ENCODE measurements around the gene SLC35B2. TPM values are rescaled to one million over a fixed set of nuclear protein-coding genes. Genes with fewer than 3 reads are reported as not detected.

The SLC35B2 gene
- 8.2 TPM for total RNA-seq

- Histone ChIP-seq H3K9me3 (ENCODE audit: low read depth, low read length) (no peaks in the 10 kb centered on the region), H3K4me3 (ENCODE audit: low read length) (peak within 1 kb of the TSS; percentile 70), H3K27me3 (ENCODE audit: insufficient read depth, low read length) (no peaks in the 10 kb centered on the region), H3K4me1 (ENCODE audit: insufficient read depth, low read length) (peaks cover 57% of the 10 kb centered on the region)
Measured at GRCh38 chr6:44257025-44257752, at the start of gene SLC35B2. Gene SLC35B2, minus strand, starts transcription at chr6:44257528. Its CDS starts 118 bp downstream, at chr6:44257410.

DNA sequence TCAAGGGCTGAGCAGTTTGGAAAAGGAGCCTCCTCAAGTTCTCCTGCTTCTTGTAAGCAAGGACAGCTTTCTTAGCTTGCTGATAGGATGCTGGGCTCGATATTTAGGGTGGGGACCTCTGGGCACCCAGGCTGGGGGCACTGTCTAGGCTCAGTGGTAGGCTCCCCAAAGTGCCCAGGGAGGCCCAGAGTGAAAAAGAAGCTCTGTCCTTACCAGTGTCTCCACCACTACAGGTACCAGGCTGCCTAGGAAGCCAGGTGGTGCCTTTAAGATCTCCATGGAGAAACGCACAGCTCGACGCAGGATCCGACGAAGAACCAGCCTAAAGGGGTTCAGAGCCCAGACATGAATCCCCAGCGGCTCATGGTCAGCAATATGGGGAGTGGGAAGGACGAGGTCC, 49.4 kb upstream of the SLC35B2 start:
- no peaks in the 10 kb centered on the region for H3K9me3 ChIP-seq (ENCODE audit: low read depth, low read length)
- H3K4me1 ChIP-seq (ENCODE audit: insufficient read depth, low read length), result peaks cover under 1% of the 10 kb centered on the region
- H3K4me3 ChIP-seq (ENCODE audit: low read length), result no peak overlapping the region
- H3K27me3 ChIP-seq (ENCODE audit: insufficient read depth, low read length), result no peaks in the 10 kb centered on the region

DNA sequence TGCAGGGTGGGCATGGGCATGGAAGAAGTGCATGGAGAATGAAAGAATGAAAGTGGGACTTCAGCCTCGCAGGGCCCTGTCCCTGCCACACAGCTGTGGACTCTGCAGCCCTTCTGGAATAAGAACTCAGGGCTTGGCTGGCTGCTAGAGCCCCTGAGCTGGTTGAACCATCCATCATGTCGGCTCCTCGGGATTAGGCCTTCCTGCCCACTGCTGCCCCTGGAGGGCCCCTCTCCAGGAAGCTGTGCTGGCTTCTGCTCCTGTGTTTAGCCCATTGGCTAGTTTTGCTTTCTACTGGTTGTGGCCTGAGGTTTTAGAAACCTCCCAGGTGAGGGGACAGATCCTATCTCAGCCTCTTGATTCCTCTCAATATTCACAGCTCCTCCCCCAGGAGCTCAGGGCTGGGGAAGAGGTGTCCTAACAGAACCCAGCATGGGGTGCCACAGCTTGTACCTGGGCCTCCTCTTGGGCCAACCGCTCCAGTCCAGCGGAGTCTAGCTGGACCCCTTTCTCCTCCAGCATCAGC, 47.9 kb upstream of the SLC35B2 start:
- H3K27me3 ChIP-seq (ENCODE audit: insufficient read depth, low read length), result no peaks in the 10 kb centered on the region
- H3K4me3 ChIP-seq (ENCODE audit: low read length), result no peak overlapping the region

GRCh38 chr6:44304282-44305199, 47.2 kb upstream of the SLC35B2 start:
- H3K4me1 ChIP-seq (ENCODE audit: insufficient read depth, low read length), result no peaks in the 10 kb centered on the region

More for the DNA sequence above, 47.9 kb upstream of the SLC35B2 start:
- Histone ChIP-seq H3K9me3 (ENCODE audit: low read depth, low read length) (no peaks in the 10 kb centered on the region), H3K4me1 (ENCODE audit: insufficient read depth, low read length) (no peaks in the 10 kb centered on the region)

DNA sequence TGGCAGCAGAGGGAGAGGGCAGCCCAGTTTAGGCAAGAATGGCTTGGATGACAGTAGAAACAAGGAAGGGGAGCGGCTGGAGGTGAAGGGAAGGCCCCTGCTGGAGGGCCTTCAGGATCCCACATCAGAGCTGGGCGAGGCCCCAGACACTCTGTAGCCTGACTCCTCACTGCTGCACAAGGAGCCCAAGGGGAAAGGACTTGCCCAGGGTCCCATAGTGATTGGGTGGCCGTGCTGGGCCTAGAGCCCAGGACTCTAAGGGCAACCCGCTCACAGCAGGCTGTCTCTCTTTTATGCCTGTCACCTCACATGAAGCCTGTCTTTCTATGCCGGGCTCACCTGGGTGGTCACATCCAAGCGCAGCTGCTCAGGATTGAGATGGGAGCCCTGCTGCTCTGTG, 46.5 kb upstream of the SLC35B2 start:
- Histone ChIP-seq H3K4me3 (ENCODE audit: low read length) (no peak overlapping the region), H3K4me1 (ENCODE audit: insufficient read depth, low read length) (no peaks in the 10 kb centered on the region), H3K9me3 (ENCODE audit: low read depth, low read length) (no peaks in the 10 kb centered on the region), H3K27me3 (ENCODE audit: insufficient read depth, low read length) (no peaks in the 10 kb centered on the region)

More at GRCh38 chr6:44304282-44305199, 47.2 kb upstream of the SLC35B2 start:
- no peaks in the 10 kb centered on the region for H3K27me3 ChIP-seq (ENCODE audit: insufficient read depth, low read length)
- H3K9me3 ChIP-seq (ENCODE audit: low read depth, low read length), result no peaks in the 10 kb centered on the region
- no peak overlapping the region for H3K4me3 ChIP-seq (ENCODE audit: low read length)

- Histone ChIP-seq H3K9me3 (ENCODE audit: low read depth, low read length) (no peaks in the 10 kb centered on the region), H3K4me3 (ENCODE audit: low read length) (no peak overlapping the region), H3K4me1 (ENCODE audit: insufficient read depth, low read length) (peaks cover 3% of the 10 kb centered on the region), H3K27me3 (ENCODE audit: insufficient read depth, low read length) (peaks cover 6% of the 10 kb centered on the region)
Measured at GRCh38 chr6:44302856-44303255, 45.5 kb upstream of the SLC35B2 start.

DNA sequence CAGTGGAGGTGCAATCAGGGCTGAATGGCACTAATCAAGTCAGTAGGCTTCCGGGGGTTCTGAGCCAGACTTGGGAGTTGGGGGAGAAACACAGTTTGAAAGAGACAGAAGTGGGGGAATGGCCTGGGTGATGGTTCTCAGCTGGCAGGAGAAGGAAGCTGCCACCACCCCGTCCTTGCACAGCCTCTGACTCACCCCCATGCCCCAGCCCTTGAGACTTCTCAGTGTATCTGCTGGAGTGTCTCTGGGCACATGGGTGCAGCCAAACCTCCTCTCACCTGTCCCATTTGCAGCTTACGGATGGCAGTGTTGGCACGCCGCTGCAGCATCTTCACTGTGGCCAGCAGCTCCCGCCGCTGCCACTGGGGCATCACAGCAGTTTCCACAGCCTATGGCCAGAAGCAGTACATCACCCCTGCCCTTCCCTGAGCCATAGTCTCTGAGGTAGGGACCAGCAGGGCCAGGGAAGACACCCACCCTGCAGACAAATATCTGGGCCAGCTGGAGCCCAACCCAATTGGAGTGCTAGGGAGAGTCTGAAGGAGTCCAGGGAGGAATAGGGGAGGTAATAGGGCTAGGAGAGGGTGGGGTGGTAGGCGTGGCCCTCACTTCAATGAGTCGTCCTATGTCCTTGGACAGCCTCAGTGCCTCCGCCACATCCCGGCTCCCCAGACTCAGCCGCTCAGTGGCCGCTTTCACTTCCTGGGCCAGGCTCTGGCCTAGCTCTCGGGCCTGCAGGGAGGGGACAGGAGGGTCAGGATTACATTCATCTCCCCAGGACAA, 44.6 kb upstream of the SLC35B2 start:
- H3K27me3 ChIP-seq (ENCODE audit: insufficient read depth, low read length), result peaks cover 15% of the 10 kb centered on the region
- H3K9me3 ChIP-seq (ENCODE audit: low read depth, low read length), result no peaks in the 10 kb centered on the region
- peaks cover 12% of the 10 kb centered on the region for H3K4me1 ChIP-seq (ENCODE audit: insufficient read depth, low read length)
- no peak overlapping the region for H3K4me3 ChIP-seq (ENCODE audit: low read length)

DNA sequence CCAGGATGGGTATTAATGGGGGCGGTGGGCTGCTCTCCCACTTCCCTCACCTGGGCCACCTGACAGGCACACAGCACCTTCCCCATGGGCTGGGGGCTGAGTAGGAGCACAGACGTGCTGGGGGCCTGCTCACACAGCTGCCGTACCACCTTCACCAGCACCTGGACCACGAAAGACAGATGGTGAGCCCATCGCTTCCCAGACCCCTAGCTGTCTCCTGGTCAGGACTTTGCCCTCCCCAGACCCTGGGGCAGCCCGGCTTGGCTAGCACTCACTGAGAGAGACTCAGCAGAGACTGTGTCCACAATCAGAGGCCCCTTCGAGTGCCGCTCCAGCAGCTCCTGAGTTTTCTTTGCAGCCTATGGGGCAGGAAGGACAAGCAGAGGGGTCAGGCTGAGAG, 43.8 kb upstream of the SLC35B2 start:
- Histone ChIP-seq H3K9me3 (ENCODE audit: low read depth, low read length) (no peaks in the 10 kb centered on the region), H3K4me3 (ENCODE audit: low read length) (no peak overlapping the region), H3K27me3 (ENCODE audit: insufficient read depth, low read length) (peaks cover 23% of the 10 kb centered on the region), H3K4me1 (ENCODE audit: insufficient read depth, low read length) (peaks cover 16% of the 10 kb centered on the region)

DNA sequence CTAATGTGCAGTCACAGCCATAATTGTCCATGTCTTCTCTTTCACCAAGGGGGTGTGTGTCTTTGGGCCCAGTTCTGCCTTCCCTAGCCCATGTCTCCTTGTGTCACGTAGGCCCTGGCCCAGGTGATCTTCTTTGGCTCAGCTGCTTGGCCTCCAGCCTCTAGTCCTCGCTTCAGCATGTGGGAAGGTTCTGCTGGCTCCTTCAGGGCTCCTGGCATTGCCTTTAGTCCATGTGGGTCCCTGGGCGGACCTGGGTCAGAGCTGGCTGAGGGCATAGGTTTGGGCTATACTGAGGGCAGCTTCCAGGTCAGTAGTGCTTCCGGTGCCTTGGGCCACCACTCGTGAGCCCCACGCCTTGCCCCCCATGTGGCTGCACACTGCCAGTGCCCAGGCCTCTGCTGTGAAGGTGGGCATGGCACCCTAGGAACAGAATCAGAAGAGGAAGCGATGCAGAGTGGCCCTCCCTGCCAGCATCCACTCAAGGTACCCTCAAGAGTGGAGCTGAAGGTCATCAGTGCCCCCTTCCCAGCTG, 43.0 kb upstream of the SLC35B2 start:
- Histone ChIP-seq H3K4me3 (ENCODE audit: low read length) (no peak overlapping the region), H3K27me3 (ENCODE audit: insufficient read depth, low read length) (peaks cover 31% of the 10 kb centered on the region), H3K4me1 (ENCODE audit: insufficient read depth, low read length) (peaks cover 16% of the 10 kb centered on the region), H3K9me3 (ENCODE audit: low read depth, low read length) (no peaks in the 10 kb centered on the region)

- H3K4me1 ChIP-seq (ENCODE audit: insufficient read depth, low read length), result peaks cover 16% of the 10 kb centered on the region
- no peaks in the 10 kb centered on the region for H3K9me3 ChIP-seq (ENCODE audit: low read depth, low read length)
- H3K27me3 ChIP-seq (ENCODE audit: insufficient read depth, low read length), result peaks cover 38% of the 10 kb centered on the region
- H3K4me3 ChIP-seq (ENCODE audit: low read length), result no peak overlapping the region
Measured at GRCh38 chr6:44298864-44299263, 41.5 kb upstream of the SLC35B2 start.

DNA sequence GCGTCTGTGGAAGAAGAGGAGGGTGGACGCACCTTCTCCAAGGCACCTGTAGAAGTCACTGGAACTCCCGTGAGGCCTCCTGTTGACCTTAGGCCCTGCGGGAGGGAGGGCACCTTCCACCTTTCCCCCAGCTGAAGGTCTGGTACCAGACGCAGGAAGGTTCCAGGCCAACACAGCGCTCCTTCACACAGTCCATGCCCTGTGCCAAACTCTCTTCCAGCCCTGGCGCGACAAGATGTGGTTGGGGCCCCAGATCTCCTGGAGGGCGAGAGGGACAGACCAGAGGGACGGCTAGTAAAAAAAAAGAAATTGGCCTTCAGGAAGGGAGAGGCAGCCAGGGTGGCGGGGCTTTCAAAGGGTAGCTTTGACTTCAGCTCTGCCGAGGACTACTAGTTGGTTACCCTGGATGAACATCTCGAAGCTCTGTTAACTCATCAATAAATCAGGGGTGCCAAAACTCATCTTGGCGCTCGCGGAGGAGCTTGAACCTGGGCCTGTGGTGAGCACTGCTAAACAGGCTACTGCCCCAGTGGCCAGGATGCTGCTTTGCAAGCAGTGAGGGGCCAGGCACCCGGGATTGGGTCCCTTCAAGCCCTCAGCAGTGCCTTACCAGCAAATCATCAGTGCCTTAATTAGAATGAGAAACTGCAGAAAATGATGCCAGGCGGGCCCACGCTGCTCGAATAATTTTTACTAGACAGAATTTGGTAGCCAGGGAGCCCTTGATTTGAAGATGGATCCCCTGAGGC, 40.9 kb upstream of the SLC35B2 start:
- H3K4me3 ChIP-seq (ENCODE audit: low read length), result no peak overlapping the region
- peaks cover 42% of the 10 kb centered on the region for H3K27me3 ChIP-seq (ENCODE audit: insufficient read depth, low read length)
- H3K4me1 ChIP-seq (ENCODE audit: insufficient read depth, low read length), result peaks cover 16% of the 10 kb centered on the region
- no peaks in the 10 kb centered on the region for H3K9me3 ChIP-seq (ENCODE audit: low read depth, low read length)

DNA sequence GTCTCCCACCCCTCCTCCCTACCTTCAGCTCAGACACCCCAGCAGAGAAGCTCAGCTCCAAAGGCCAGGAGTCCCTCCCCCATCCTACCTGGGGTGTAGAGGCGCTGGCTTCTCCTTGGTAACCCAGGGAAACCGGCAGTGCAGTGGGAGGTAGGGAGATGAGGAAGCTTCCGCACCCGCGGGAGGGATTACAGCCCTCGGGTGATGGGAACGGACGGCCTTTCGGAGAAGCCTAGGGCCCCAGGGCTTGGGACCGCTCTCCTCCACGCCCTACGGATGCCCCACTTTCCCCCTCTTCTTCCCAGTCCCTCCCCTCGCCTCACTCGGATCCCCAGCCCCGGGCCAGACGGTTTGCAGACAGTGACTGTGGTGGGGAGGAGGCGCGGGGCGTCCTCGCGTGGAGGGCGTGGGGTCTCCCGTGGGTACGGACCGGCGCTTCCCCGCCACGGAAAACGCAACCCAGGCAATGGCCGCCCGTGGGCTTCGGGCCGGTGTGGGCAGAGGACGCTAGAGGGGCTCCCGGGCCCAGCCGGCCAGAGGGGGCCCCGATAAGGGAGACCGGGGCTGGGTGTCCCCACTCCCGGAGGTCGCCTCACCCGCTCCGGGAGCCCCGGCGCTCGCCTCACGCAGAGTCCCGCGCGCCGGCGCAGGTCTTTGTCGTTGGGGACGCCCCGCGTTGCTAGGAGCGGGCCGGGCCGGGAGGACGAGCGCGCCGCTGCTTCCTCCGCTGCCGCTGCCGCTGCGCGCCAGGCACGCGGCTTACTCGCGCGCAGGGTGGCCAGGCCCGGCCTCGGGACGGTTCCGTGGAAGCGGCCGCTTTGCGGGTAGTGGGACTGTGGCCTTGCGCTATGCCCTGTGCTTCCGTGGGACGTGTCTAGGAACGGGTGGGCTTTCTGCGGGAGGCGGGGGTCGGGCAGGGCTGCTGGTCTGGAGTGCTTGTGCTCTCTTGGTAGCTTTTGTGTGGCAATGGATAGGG, 40.0 kb upstream of the SLC35B2 start:
- Histone ChIP-seq H3K4me3 (ENCODE audit: low read length) (no peak overlapping the region), H3K4me1 (ENCODE audit: insufficient read depth, low read length) (peaks cover 16% of the 10 kb centered on the region), H3K27me3 (ENCODE audit: insufficient read depth, low read length) (peaks cover 47% of the 10 kb centered on the region), H3K9me3 (ENCODE audit: low read depth, low read length) (no peaks in the 10 kb centered on the region)

Measured in mononuclear cell (primary cell).